Lower leg skin (tissue), 4 donors: ENCODE measurements around the gene RAPGEF2. TPM values are rescaled to one million over a fixed set of nuclear protein-coding genes. Genes with fewer than 3 reads are reported as not detected.

Source experiments
- DNase-seq, 2 donors: peaks; one replicate each; pipeline ENCODE4 v3.0.0-alpha.2; 2019; ENCODE audit warnings: low spot score in 2 of 2
- H3K4me3 ChIP-seq: fragments of 200-600 bp; sonication (generic); 2 replicates; pipeline ENCODE4 v1.5.1; 2017; ENCODE audit warnings: mild to moderate bottlenecking, low read depth; ENCODE audit not compliant: poor library complexity, severe bottlenecking
- CTCF ChIP-seq, 3 donors: fragments of 450-650 bp; IDR thresholded peaks; one replicate each; pipeline ENCODE4 v1.5.1; 2016; ENCODE audit warnings: antibody characterized with exemption in 3 of 3, mild to moderate bottlenecking in 3 of 3, moderate library complexity in 2 of 3
- POLR2A ChIP-seq, 2 donors: fragments of 450-650 bp; IDR thresholded peaks; one replicate each; pipeline ENCODE4 v1.6.1; 2016 to 2017; ENCODE audit warnings: antibody characterized with exemption in 2 of 2, mild to moderate bottlenecking in 1 of 2, moderate library complexity in 1 of 2
- WGBS, 2 donors: methylation state at CpG; one replicate each; pipeline ENCODE4 v1.1.5; 2018; 5-methylcytosine and 5-hydroxymethylcytosine counted together
- intact Hi-C: fragments of 100-400 bp; cut with DNase I; formaldehyde crosslinking; loops from one replicate; pipeline ENCODE4 v1.15.0; 2023; ENCODE audit warnings: low total_unique reads
- total RNA-seq, 4 donors: library from RNA; depleted of rRNA; stranded (reverse); fragments of >200 nt; gene quantifications; one replicate each; pipeline ENCODE4 v1.1.0, GENCODE V29; 2016

The RAPGEF2 gene
- total RNA-seq, 4 donors from 2014 or later, result 38.3 to 51.7 (median 40.4) TPM

GRCh38 chr4:159134429-159134828, 31.6 kb downstream of the RAPGEF2 start:
- intact Hi-C loops, result no loop called here
- TF ChIP-seq POLR2A (IDR thresholded peaks at IDR 0.05) (no peak), CTCF (IDR thresholded peaks at IDR 0.05) (no peak)
- no peak overlapping the region for H3K4me3 ChIP-seq
- DNase-seq, result no peak
- WGBS, 2 donors, result 87 to 94% methylated on average over 2 of the region's 2 CpGs

- no peak for DNase-seq
Measured at GRCh38 chr4:159137176-159137575, 34.3 kb downstream of the RAPGEF2 start.

GRCh38 chr4:159138436-159138835, 35.6 kb downstream of the RAPGEF2 start:
- TF ChIP-seq CTCF (IDR thresholded peaks at IDR 0.05) (no peak), POLR2A (IDR thresholded peaks at IDR 0.05) (no peak)
- H3K4me3 ChIP-seq, result no peak overlapping the region
- no peak for DNase-seq
- intact Hi-C loops, result no loop called here

More at GRCh38 chr4:159137176-159137575, 34.3 kb downstream of the RAPGEF2 start:
- TF ChIP-seq POLR2A (IDR thresholded peaks at IDR 0.05) (no peak), CTCF (IDR thresholded peaks at IDR 0.05) (no peak)
- no peak overlapping the region for H3K4me3 ChIP-seq
- intact Hi-C loops, result no loop called here

- intact Hi-C loops, result no loop called here
- WGBS, 2 donors, result 78 to 83% methylated on average over 4 of the region's 4 CpGs
- DNase-seq, result no peak
Measured at GRCh38 chr4:159141193-159141592, 38.3 kb downstream of the RAPGEF2 start.

GRCh38 chr4:159142241-159142640, 39.4 kb downstream of the RAPGEF2 start:
- no peak overlapping the region for H3K4me3 ChIP-seq
- intact Hi-C loops, result no loop called here
- TF ChIP-seq POLR2A (IDR thresholded peaks at IDR 0.05) (no peak), CTCF (IDR thresholded peaks at IDR 0.05) (no peak)
- 81 to 84% methylated on average over 3 of the region's 3 CpGs for WGBS, 2 donors
- no peak for DNase-seq

More at GRCh38 chr4:159141193-159141592, 38.3 kb downstream of the RAPGEF2 start:
- TF ChIP-seq POLR2A (IDR thresholded peaks at IDR 0.05) (no peak), CTCF (IDR thresholded peaks at IDR 0.05) (no peak)
- no peak overlapping the region for H3K4me3 ChIP-seq

- no peak overlapping the region for H3K4me3 ChIP-seq
- no peak for DNase-seq
- intact Hi-C loops, result no loop called here
- WGBS, 2 donors, result 92% methylated on average over 5 of the region's 5 CpGs
- TF ChIP-seq CTCF (IDR thresholded peaks at IDR 0.05) (no peak), POLR2A (IDR thresholded peaks at IDR 0.05) (no peak)
Measured at GRCh38 chr4:159142681-159143384, 40.0 kb downstream of the RAPGEF2 start.
